Measurements from ENCODE around the gene ASTL.

- TF ChIP-seq, protein P1, sequence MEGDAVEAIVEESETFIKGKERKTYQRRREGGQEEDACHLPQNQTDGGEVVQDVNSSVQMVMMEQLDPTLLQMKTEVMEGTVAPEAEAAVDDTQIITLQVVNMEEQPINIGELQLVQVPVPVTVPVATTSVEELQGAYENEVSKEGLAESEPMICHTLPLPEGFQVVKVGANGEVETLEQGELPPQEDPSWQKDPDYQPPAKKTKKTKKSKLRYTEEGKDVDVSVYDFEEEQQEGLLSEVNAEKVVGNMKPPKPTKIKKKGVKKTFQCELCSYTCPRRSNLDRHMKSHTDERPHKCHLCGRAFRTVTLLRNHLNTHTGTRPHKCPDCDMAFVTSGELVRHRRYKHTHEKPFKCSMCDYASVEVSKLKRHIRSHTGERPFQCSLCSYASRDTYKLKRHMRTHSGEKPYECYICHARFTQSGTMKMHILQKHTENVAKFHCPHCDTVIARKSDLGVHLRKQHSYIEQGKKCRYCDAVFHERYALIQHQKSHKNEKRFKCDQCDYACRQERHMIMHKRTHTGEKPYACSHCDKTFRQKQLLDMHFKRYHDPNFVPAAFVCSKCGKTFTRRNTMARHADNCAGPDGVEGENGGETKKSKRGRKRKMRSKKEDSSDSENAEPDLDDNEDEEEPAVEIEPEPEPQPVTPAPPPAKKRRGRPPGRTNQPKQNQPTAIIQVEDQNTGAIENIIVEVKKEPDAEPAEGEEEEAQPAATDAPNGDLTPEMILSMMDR (IDR thresholded peaks at IDR 0.05; ENCODE audit: insufficient read depth, low read length, poor library complexity, severe bottlenecking) = no peak
- TF ChIP-seq EZH2phosphoT487 (conservative IDR thresholded peaks at IDR 0.05; ENCODE audit: low read length) = no peak
Observed at GRCh38 chr2:96145036-96145847, 6.9 kb upstream of the ASTL start, which contains the start of gene DUSP2.
